Erythroblast (primary cell): ENCODE measurements around the gene SPAG16.

Experiments used
- GATA1 ChIP-seq: IDR thresholded peaks from 2 replicates; pipeline ENCODE4 v1.6.1; 2011; ENCODE audit warnings: low read depth, mild to moderate bottlenecking, control low read depth, low read length, moderate library complexity
- POLR2A ChIP-seq: IDR thresholded peaks from 2 replicates; pipeline ENCODE4 v1.6.1; 2011; ENCODE audit warnings: mild to moderate bottlenecking, low read length

- no peak for TF ChIP-seq POLR2A
- no peak for TF ChIP-seq GATA1
Observed at GRCh38 chr2:213818436-213818835, 534.2 kb downstream of the SPAG16 start.
